Measurements from ENCODE around the gene HOXB8.

DNA sequence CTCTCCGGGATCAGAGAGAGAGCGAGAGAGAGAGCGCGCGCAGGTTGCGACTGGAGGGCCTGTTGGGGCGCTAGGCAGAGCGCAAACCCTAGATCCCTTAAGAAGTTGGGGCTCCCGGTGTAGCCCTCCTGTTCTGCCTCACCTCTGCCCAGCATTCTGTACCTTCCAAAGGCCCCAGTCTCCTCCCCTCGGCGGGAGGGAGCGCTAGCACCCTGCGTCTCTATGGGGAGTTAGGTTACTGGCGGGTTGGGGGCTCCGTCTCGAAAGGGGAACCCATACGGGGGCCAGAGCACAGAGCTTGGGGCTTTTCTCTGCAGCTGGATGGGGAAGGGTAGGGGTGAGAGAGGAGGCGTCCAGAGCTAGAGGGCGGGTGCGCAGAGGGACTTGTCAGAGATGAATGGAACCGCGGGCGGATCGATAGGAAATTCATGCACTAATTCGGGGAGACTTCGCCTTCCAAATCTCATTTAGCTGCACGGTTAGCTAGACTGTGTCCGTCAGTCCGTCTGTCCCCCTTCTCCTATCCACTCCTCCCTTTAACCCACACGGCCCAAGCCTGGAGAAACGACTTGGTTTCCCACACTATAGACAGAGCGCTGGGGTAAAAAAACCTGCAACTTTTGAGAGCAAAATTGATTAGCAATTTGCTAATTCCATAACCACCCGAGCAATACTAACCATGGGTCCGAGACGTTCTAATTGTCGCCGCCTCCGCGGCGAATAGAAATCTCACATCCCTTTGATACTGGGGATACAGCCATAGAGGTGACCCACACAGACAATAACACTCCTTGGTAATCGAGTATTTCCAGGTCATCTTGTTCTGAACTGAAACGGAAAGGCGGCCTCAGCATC is 36.2 kb downstream of the HOXB8 start:
- TF ChIP-seq EZH2 (IDR thresholded peaks at IDR 0.05; ENCODE audit: low read length, unreplicated experiment) = no peak
- TF ChIP-seq, protein P1, sequence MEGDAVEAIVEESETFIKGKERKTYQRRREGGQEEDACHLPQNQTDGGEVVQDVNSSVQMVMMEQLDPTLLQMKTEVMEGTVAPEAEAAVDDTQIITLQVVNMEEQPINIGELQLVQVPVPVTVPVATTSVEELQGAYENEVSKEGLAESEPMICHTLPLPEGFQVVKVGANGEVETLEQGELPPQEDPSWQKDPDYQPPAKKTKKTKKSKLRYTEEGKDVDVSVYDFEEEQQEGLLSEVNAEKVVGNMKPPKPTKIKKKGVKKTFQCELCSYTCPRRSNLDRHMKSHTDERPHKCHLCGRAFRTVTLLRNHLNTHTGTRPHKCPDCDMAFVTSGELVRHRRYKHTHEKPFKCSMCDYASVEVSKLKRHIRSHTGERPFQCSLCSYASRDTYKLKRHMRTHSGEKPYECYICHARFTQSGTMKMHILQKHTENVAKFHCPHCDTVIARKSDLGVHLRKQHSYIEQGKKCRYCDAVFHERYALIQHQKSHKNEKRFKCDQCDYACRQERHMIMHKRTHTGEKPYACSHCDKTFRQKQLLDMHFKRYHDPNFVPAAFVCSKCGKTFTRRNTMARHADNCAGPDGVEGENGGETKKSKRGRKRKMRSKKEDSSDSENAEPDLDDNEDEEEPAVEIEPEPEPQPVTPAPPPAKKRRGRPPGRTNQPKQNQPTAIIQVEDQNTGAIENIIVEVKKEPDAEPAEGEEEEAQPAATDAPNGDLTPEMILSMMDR (conservative IDR thresholded peaks at IDR 0.05; ENCODE audit: low read depth, low read length) = no peak

All from PC-3 (cell line).